ENCODE data around the gene ORMDL2.
"Not testable (repeated sequence)": the region's sequence is repeated elsewhere in the genome, so short reads cannot be mapped to it uniquely, and the experiment has no call there.

The ORMDL2 gene

DNA sequence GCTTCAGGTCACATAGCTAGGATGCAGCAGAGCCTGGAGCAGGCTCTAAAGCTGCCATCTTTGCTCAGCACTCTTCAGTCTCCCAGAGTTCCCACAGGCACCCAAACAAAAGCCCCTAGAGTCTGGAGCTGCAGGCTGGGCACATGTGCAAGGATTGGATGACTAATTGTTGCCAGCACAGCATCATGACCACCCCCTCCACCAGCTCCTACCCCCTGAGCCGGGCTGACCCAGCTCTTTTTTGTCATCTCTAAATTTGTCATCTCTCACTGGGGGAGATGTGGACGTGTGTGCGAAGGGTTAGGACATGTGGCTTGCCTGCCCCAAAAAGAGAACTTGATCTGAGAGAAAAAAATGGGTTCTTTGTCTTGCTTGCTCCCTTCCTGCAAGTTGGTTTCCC is 29.2 kb downstream of the ORMDL2 start:
- DNase-seq = peak in 3 of 42 donors; percentile 21 to 44 (median 41)
- intact Hi-C loops (cut with DNase I) = no loop called here

DNA sequence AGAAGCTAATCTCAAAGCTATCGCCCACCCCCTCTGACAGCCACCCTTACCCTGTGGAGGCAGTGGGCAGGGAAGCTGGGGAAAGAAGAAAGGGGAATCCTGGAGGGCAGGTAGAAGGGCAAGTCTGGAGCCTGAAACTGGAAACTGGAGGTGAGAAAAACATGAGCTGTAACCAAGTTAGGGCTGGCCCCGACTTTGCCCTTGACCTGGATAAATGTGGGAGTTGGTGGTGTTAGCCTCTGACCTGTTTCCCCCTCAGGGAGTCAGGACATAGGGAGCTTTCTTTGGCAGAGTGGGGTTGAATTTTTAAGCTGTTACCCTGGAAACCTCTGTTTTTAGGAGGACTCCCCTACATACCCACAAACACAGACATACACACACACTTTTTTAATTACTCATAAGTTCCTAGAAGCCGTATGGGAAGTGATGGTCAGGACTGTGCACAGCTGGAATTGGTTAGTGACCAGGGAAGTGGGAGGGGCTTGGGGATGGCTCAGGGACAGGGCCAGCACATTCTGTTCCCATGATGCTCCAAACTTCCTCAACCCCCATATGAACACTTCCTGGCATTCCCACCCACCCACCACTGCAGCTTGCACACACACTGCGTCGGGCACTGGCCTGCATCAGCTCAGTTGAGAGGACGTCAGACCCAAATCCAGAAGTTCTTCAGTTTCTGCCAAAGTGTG is 29.9 kb downstream of the ORMDL2 start:
- intact Hi-C loops (cut with DNase I) = no loop called here
- DNase-seq = peak in 28 of 42 donors; percentile 7 to 68 (median 28)

DNA sequence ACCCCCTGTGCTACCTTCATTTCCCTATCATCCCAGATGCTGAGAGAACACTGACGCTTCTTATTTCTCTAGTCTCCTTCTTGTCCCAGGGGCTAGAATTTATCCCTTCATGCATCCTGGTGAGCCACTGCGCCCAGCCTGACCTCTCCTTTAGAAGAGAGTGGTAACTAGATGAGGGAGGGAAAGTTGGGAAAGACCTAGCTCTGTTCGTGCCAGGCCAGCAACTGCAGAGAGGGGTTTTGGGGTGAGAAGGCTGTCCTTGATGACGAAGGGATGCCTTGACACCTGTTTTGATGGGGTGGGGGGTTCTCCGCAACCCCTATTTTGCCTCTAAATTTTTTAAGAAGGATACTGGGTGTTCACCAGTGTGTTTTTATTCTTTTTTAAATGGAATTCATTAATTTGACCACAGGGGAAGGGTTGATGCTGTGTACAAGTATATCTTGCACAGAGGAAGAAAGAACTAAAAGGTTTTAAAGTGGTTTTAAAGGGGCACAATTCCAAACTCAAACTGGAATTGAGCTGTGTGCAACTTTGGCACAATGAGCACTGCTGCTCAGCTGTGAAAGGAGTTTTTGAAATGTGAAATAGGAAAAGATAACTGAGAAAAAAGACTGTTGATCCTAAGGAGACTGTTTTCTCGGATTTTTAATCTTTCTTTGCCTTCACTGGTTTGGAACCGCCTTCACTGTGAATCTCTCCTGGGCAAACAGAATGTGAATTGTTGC is 31.9 kb downstream of the ORMDL2 start:
- intact Hi-C loops (cut with DNase I) = no loop called here
- DNase-seq = no peak

DNA sequence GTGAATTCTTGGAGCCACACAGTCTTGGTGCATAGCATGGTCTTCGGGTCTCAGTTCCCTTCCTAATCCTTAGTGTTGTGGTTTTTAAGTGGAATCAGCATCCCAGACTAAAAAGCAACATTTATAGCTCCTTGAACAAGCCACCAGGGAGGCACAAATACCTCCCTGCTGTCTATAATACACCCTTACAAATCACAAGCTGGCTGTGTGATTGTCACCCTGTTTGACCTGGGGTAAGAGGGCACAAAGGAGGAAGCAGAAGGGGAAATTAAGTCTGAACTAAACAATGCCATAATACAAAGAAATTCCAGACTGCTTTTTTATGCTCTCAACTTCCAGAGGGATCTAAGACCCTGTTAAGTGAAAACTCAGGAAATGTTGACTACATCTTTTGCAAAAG is 32.6 kb downstream of the ORMDL2 start:
- no peak for DNase-seq
- intact Hi-C loops (cut with DNase I) = no loop called here

DNA sequence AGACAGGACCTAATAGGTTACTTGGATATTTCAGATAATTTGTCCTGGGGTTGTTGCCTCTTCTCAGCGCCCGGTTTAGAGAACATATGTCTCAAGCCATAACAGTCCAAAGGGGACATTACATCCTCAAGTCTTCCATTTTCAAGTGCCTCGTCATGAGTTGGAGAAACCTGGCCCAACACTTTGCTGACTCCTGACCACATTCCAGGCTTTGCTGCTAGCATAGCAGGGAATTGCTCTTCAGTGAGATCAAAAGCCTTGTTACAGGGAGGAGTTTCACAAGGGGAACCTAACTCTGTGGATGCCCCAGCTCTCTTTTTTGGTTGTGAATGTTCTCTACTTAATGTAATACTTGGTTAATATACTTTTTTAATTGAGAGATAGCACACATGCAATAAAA is 33.1 kb downstream of the ORMDL2 start:
- DNase-seq = no peak
- intact Hi-C loops (cut with DNase I) = no loop called here

DNA sequence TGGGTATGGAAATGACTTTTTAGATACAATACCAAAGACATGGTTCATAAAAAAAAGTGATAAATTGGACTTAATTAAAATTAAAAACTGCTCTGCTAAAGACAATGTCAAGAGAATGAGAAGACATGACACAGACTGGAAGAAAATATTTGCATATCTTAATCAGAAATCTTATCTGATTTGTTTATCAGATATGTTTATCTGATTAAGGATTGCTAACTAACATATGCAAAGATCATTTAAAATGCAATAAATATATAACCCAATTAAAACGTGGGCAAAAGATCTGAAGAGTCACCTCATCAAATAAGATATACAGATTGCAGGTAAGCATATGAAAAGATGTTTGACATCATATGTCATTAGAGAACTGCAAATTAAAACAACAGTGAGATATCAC is 34.9 kb downstream of the ORMDL2 start:
- no peak for DNase-seq
- intact Hi-C loops (cut with DNase I) = no loop called here

DNA sequence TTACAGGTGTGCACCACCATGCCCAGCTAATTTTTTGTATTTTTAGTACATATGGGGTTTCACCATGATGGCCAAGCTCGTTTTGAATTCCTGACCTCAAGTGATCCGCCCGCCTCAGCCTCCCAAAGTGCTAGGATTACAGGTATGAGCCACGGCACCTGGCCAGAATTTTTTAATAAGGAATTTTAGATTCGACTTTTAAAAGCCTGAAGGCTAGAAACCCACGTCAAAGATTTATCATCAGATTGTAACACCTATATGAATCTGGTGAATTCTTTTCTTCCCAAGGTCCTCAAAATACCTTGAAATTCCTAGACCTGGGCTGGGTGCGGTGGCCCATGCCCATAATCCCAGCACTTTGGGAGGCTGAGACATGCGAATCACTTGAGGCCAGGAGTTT is 43.6 kb downstream of the ORMDL2 start:
- intact Hi-C loops (cut with DNase I) = no loop called here
- DNase-seq = no peak

DNA sequence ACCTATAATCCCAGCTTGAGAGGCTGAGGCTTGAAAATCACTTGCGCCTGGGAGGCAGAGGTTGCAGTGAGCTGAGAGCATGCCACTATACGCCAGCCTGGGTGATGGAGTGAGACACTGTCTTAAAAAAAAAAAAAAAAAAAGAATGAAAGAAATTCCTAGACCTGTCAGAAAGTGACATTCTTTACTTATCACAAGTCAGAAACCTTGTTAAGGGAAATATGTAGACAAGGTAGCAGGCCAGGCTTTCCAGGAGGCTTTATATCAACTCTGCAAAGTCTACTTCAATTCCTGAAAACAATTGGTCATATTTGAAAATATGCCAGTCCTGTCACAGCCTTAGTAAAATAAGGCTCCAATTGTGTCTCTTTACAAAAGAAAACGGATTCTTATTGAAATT is 44.0 kb downstream of the ORMDL2 start:
- intact Hi-C loops (cut with DNase I) = no loop called here
- DNase-seq = no peak

DNA sequence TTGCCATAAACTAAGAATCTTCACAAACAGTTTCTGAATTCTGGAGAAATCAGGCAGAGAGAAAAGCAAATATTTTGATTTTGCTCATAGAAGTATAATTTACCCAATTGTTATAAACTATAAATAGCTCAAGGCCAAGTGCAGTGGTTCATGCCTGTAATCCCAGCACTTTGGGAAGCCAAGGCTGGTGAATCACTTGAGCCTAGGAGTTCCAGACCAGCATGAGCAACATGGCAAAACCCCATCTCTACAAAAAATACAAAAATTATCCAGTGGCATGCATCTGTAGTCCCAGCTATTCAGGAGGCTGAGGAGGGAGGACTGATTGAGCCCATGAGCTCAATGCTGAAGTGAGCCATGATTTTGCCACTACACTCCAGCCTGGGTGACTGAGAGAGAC is 44.4 kb downstream of the ORMDL2 start:
- intact Hi-C loops (cut with DNase I) = no loop called here
- DNase-seq = no peak

DNA sequence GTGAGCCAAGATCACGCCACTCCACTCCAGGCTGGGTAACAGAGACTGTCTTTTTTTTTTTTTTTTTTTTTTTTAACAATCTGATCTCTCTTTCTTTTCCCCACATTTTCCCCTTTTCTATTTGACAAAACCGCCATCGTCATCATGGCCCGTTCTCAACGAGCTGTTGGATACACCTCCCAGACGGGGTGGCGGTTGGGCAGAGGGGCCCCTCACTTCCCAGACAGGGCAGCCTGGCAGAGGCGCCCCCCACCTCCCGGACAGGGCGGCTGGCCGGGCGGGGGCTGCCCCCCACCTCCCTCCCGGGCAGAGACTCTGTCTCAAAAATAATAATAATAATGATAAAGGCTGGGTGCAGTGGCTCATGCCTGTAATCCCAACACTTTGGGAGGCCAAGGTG is 45.1 kb downstream of the ORMDL2 start:
- intact Hi-C loops (cut with DNase I) = not testable (repeated sequence)

DNA sequence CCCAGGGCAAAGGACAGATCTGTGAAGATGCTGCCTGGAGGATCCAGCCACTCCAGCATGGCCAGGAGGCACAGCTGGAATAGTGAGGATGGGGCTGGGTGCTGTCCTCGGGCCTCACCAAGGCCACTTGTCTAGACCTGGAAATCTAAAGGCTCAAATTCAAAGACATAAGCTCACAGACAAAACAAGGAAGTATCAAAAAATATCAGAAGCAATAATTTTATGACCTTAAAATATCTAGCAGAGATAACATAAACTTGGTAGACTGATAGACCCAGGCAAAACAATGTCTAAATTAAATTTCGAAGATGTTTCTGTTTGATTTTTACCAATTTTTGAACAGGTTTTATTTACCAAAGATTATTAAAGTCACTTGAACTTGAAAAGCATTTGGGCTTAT is 47.5 kb downstream of the ORMDL2 start:
- DNase-seq = no peak
- intact Hi-C loops (cut with DNase I) = no loop called here

More for the DNA sequence above, 45.1 kb downstream of the ORMDL2 start:
- DNase-seq = not testable (repeated sequence)

DNA sequence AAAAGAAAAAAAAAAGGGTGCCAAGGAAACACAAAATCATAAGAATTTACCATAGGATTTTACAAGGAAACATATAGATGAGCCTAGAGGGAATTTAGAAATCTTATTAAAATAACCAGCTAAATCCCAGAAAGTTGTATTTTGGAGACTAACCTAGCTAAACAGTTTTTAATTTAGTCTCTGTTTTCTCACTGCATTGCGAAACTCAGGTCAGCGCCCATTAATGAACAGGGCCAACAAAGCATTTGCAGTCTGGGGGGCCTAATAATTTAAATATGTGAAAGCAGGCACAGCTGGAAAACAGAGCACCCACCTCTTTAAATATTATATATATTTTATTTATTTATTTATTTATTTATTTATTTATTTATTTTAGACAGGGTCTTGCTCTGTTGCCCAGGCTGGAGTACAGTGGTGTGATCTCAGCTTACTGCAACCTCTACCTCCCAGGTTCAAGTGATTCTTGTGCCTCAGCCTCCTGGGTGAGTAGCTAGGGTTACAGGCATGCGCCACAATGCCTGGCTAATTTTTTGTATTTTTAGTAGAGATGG is 48.7 kb downstream of the ORMDL2 start:
- DNase-seq; intact Hi-C loops (cut with DNase I): not testable (repeated sequence)
